T-cell (primary cell): ENCODE data around the gene KDM5A. TPM values are rescaled to one million over a fixed set of nuclear protein-coding genes. Genes with fewer than 3 reads are reported as not detected.

ENCODE experiments used
- ATAC-seq, 4 experiments: fragments of 200-7000 bp in 3 of 4; fragments of 150-1000 bp in 1 of 4; cut with Tn5 transposase; replicated peaks in 1 of 4; 1 replicate in 3 of 4; 2 replicates in 1 of 4; pipeline ENCODE4 v1.10.0; 2021; ENCODE audit warnings: moderate library complexity in 3 of 4, mild to moderate bottlenecking in 2 of 4, moderate number of reproducible peaks in 1 of 4
- CTCF ChIA-PET, 2 donors: fragments of 300-600 bp; sonication (Branson Sonifier 250); formaldehyde crosslinking; loops; one replicate each; lab custom pipeline; 2022; ENCODE audit warnings: antibody characterized with exemption in 2 of 2; lab: Charles Lee
- POLR2A ChIA-PET, 2 donors: fragments of 300-600 bp; sonication (Branson Sonifier 250); formaldehyde crosslinking; loops; one replicate each; lab custom pipeline; 2022; ENCODE audit warnings: antibody characterized with exemption in 2 of 2; lab: Charles Lee
- DNase-seq, 35 experiments: peaks; one replicate each; pipeline versions ENCODE4 v3.0.0 to v3.0.0-alpha.2; 2013 to 2023
- H3K27ac ChIP-seq: one replicate; pipeline ENCODE4 v1.5.1; 2013; ENCODE audit warnings: low read length
- H3K27me3 ChIP-seq, 2 experiments: replicated peaks in 1 of 2; 1 replicate in 1 of 2; 2 replicates in 1 of 2; pipeline versions ENCODE4 v1.6.1 to v1.7.0; 2013; ENCODE audit warnings: low read length in 1 of 2, mixed read lengths in 1 of 2; ENCODE audit not compliant: control insufficient read depth in 2 of 2, insufficient read depth in 2 of 2; ENCODE audit errors: extremely low read depth in 1 of 2
- H3K36me3 ChIP-seq, 2 donors: 1 replicate in 1 of 2; 2 replicates in 1 of 2; pipeline versions ENCODE4 v1.6.1 to v1.7.0; 2013; ENCODE audit warnings: low read length in 1 of 2; ENCODE audit not compliant: control insufficient read depth in 2 of 2, insufficient read depth in 1 of 2; ENCODE audit errors: extremely low read depth in 1 of 2
- H3K4me1 ChIP-seq, 2 experiments: 1 replicate in 1 of 2; 2 replicates in 1 of 2; pipeline versions ENCODE4 v1.6.1 to v1.7.0; 2013; ENCODE audit warnings: low read length in 2 of 2, mixed read lengths in 1 of 2; ENCODE audit not compliant: insufficient read depth in 2 of 2, control insufficient read depth in 1 of 2; ENCODE audit errors: extremely low read depth in 1 of 2
- H3K4me3 ChIP-seq, 2 donors: 1 replicate in 1 of 2; 2 replicates in 1 of 2; pipeline versions ENCODE4 v1.5.1 to v1.7.0; 2013; ENCODE audit warnings: mild to moderate bottlenecking in 2 of 2, low read length in 1 of 2, moderate library complexity in 1 of 2; ENCODE audit not compliant: control insufficient read depth in 1 of 2; ENCODE audit errors: extremely low read depth in 1 of 2
- H3K9me3 ChIP-seq: 2 replicates; pipeline ENCODE4 v1.7.0; 2013
- H3K27ac Mint-ChIP-seq, 2 donors: one replicate each; pipeline ENCODE4 v1.8.0; 2020 to 2021; ENCODE audit warnings: mild to moderate bottlenecking in 2 of 2, mixed read lengths in 2 of 2
- H3K27me3 Mint-ChIP-seq, 2 donors: one replicate each; pipeline ENCODE4 v1.8.0; 2021 to 2022; ENCODE audit warnings: mixed read lengths in 2 of 2
- H3K36me3 Mint-ChIP-seq: one replicate; pipeline ENCODE4 v1.8.0; 2021; ENCODE audit warnings: mixed read lengths
- H3K4me1 Mint-ChIP-seq, 3 donors: one replicate each; pipeline ENCODE4 v1.8.0; 2020 to 2022; ENCODE audit warnings: mixed read lengths in 3 of 3, mild to moderate bottlenecking in 1 of 3
- H3K4me3 Mint-ChIP-seq, 3 donors: one replicate each; pipeline ENCODE4 v1.8.0; 2020 to 2022; ENCODE audit warnings: mild to moderate bottlenecking in 3 of 3, mixed read lengths in 3 of 3, moderate library complexity in 3 of 3
- H3K9me3 Mint-ChIP-seq, 3 donors: one replicate each; pipeline ENCODE4 v1.8.0; 2020 to 2022; ENCODE audit warnings: mixed read lengths in 3 of 3
- WGBS: methylation state at CpG from one replicate; pipeline ENCODE4 v1.1.5; 2013; ENCODE audit warnings: missing lambda C conversion rate; ENCODE audit not compliant: insufficient coverage; 5-methylcytosine and 5-hydroxymethylcytosine counted together
- total RNA-seq, 35 experiments: library from RNA in 6 of 35; stranded (reverse) in 6 of 35; fragments of 120-200 nt in 1 of 35; gene quantifications; one replicate each; pipeline versions ENCODE4 v1.2.1 to v1.2.4 and lab custom pipeline; 2013 to 2026

The KDM5A gene
- total RNA-seq, 5 donors from 2014 or later (not counting 1 experiment from before 2014, with no cell fraction given), result 126 to 157 (median 142) TPM

- ATAC-seq, result no peak
- ChIA-PET POLR2A (no interaction called here), CTCF (no interaction called here)
- no peak overlapping the region for H3K4me3 Mint-ChIP-seq
- Histone ChIP-seq H3K4me1 (no peaks in the 10 kb centered on the region), H3K9me3 (no peaks in the 10 kb centered on the region), H3K27me3 (no peaks in the 10 kb centered on the region), H3K4me3 (no peak overlapping the region), H3K36me3 (peaks cover 0 to under 1% of the 10 kb centered on the region in 2 donors), H3K27ac (no peak overlapping the region)
- H3K27ac Mint-ChIP-seq, result no peak overlapping the region
- peaks cover 21% of the 10 kb centered on the region for H3K36me3 Mint-ChIP-seq
- H3K27me3 Mint-ChIP-seq, result no peaks in the 10 kb centered on the region
- 100% methylated on average over 3 of the region's 6 CpGs for WGBS
- H3K9me3 Mint-ChIP-seq, result no peaks in the 10 kb centered on the region
- no peaks in the 10 kb centered on the region for H3K4me1 Mint-ChIP-seq
- DNase-seq, result no peak
These were observed 113.3 kb downstream of the KDM5A start for GRCh38 chr12:275812-276211.

- ATAC-seq (no peak), DNase-seq (no peak)
- H3K4me3 Mint-ChIP-seq, result no peak overlapping the region
- no peaks in the 10 kb centered on the region for H3K27me3 ChIP-seq
- no peaks in the 10 kb centered on the region for H3K9me3 Mint-ChIP-seq
- CTCF ChIA-PET, result no interaction called here
- no peaks in the 10 kb centered on the region for H3K27me3 Mint-ChIP-seq
- H3K9me3 ChIP-seq, result no peaks in the 10 kb centered on the region
- no peak overlapping the region for H3K4me3 ChIP-seq
- POLR2A ChIA-PET, result no interaction called here
- no peaks in the 10 kb centered on the region for H3K4me1 ChIP-seq
- H3K4me1 Mint-ChIP-seq, result no peaks in the 10 kb centered on the region
- peaks cover 3% of the 10 kb centered on the region for H3K36me3 Mint-ChIP-seq
- H3K27ac Mint-ChIP-seq, result no peak overlapping the region
- no peak overlapping the region for H3K27ac ChIP-seq
- WGBS, result 42% methylated on average over 2 of the region's 3 CpGs
- no peaks in the 10 kb centered on the region for H3K36me3 ChIP-seq
These were observed 115.7 kb downstream of the KDM5A start for GRCh38 chr12:273382-273781.

DNA sequence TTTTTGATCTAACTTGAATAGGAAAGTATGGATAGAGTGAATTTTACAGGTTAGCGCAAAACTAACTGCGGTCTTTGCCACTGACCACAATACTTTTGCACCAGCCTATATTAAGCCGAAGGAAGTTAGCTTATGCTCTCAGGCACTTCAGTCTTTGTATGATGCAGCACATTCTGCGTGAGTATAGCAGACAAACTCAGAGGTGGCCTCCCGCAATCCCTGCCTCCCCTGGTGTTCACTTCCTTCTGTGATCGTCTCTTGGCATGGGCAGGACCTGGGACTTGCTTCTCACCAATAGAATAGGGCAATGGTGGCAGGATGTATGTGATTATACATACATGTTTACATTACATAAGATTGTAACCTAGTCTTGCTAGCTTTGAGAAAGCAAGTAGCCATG, 116.2 kb downstream of the KDM5A start:
- ATAC-seq (no peak), DNase-seq (no peak)
- Histone ChIP-seq H3K4me1 (no peaks in the 10 kb centered on the region), H3K4me3 (no peak overlapping the region), H3K9me3 (no peaks in the 10 kb centered on the region), H3K27me3 (no peaks in the 10 kb centered on the region), H3K27ac (no peak overlapping the region), H3K36me3 (no peaks in the 10 kb centered on the region)
- ChIA-PET CTCF (no interaction called here), POLR2A (no interaction called here)
- Mint-ChIP-seq H3K36me3 (peaks cover under 1% of the 10 kb centered on the region), H3K9me3 (no peaks in the 10 kb centered on the region), H3K27ac (no peak overlapping the region), H3K27me3 (no peaks in the 10 kb centered on the region), H3K4me3 (no peak overlapping the region), H3K4me1 (no peaks in the 10 kb centered on the region)
- 89% methylated on average over 3 of the region's 6 CpGs for WGBS

DNA sequence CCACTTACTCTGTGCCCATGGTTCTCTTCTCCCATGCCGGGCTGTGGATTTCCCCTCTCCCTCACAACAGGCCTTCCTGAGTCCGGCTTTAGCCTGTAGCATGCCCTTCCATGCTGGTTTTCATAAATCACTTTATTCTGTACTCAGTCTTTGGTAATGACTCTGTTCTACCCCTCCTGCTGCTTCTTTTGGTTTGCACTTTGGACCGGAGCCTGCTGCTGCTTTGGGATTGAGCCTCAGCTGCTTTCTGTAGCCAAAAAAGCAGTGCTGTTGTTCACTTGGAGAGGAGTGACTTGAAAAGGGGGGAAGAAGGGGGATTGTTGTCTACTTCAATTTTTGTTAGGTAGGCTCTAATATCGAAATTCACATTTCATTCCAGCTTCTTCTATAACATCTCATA, 118.0 kb downstream of the KDM5A start:
- no peaks in the 10 kb centered on the region for H3K27me3 ChIP-seq
- Mint-ChIP-seq H3K27me3 (no peaks in the 10 kb centered on the region), H3K4me3 (no peak overlapping the region), H3K27ac (no peak overlapping the region), H3K36me3 (no peaks in the 10 kb centered on the region), H3K4me1 (no peaks in the 10 kb centered on the region), H3K9me3 (no peaks in the 10 kb centered on the region)
- H3K4me1 ChIP-seq, result no peaks in the 10 kb centered on the region
- no peaks in the 10 kb centered on the region for H3K36me3 ChIP-seq
- WGBS, result 100% methylated on average over 2 of the region's 4 CpGs
- POLR2A ChIA-PET, result no interaction called here
- H3K9me3 ChIP-seq, result no peaks in the 10 kb centered on the region
- no peak overlapping the region for H3K27ac ChIP-seq
- DNase-seq, result no peak
- H3K4me3 ChIP-seq, result no peak overlapping the region
- CTCF ChIA-PET, result no interaction called here
- ATAC-seq, result no peak

- Mint-ChIP-seq H3K4me1 (peaks cover 9 to 14% (median 14%) of the 10 kb centered on the region in 3 donors), H3K4me3 (no peak overlapping the region), H3K27me3 (no peaks in the 10 kb centered on the region), H3K27ac (no peak overlapping the region), H3K9me3 (no peaks in the 10 kb centered on the region), H3K36me3 (no peaks in the 10 kb centered on the region)
- ChIA-PET POLR2A (no interaction called here), CTCF (interaction anchor here in 1 of 2 donors (0.5 kb wide), 1 partner anchor 274 kb away, joined by 3 read pairs; no protein-coding TSS in a partner anchor)
- no peaks in the 10 kb centered on the region for H3K27me3 ChIP-seq
- H3K27ac ChIP-seq, result no peak overlapping the region
- H3K4me1 ChIP-seq, result peaks cover 0 to 2% of the 10 kb centered on the region in 2 experiments
- WGBS, result 84% methylated on average over 2 of the region's 3 CpGs
- H3K36me3 ChIP-seq, result no peaks in the 10 kb centered on the region
- DNase-seq, result no peak
- ATAC-seq, result no peak
- no peaks in the 10 kb centered on the region for H3K9me3 ChIP-seq
- H3K4me3 ChIP-seq, result no peak overlapping the region
These were observed 119.9 kb downstream of the KDM5A start for GRCh38 chr12:269191-269590.

GRCh38 chr12:268483-268840, 120.7 kb downstream of the KDM5A start:
- Histone ChIP-seq H3K9me3 (no peaks in the 10 kb centered on the region), H3K4me1 (peaks cover 3 to 4% of the 10 kb centered on the region in 2 experiments), H3K36me3 (no peaks in the 10 kb centered on the region), H3K4me3 (no peak overlapping the region), H3K27ac (no peak overlapping the region), H3K27me3 (no peaks in the 10 kb centered on the region)
- ATAC-seq (no peak), DNase-seq (no peak)
- Mint-ChIP-seq H3K27ac (no peak overlapping the region), H3K27me3 (peaks cover 0 to 2% of the 10 kb centered on the region in 2 donors), H3K9me3 (no peaks in the 10 kb centered on the region), H3K4me1 (peaks cover 12 to 19% (median 19%) of the 10 kb centered on the region in 3 donors), H3K36me3 (peaks cover 3% of the 10 kb centered on the region), H3K4me3 (no peak overlapping the region)
- ChIA-PET POLR2A (no interaction called here), CTCF (interaction anchor here in 1 of 2 donors (0.5 kb wide), 1 partner anchor 275 kb away, joined by 3 read pairs; no protein-coding TSS in a partner anchor)
- 80% methylated on average over 7 of the region's 7 CpGs for WGBS
